HEK293 (cell line): ENCODE measurements around the gene COG8.
A peak's percentile ranks its signal among the peaks of the same experiment; 100 is the strongest.

ENCODE experiments used
- CTCF ChIA-PET: fragments of 350-600 bp; formaldehyde crosslinking; extraction: SDS; loops from one replicate; lab custom pipeline; 2021; ENCODE audit warnings: antibody characterized with exemption; lab: Yijun Ruan, JAX
- POLR2A ChIA-PET: fragments of 300-600 bp; formaldehyde crosslinking; extraction: SDS; loops from one replicate; lab custom pipeline; 2020; ENCODE audit warnings: antibody characterized with exemption, inconsistent platforms; lab: Yijun Ruan, JAX
- H3K27ac ChIP-seq: fragments of 200-500 bp; sonication (Bioruptor generic); 2 replicates; pipeline ENCODE4 v1.5.1; 2014; ENCODE audit warnings: low read depth, low read length, control low read depth, inconsistent platforms; ENCODE audit errors: extremely low read depth
- H3K36me3 ChIP-seq, 2 experiments: fragments of 200-500 bp in 1 of 2; sonication (Bioruptor generic) in 1 of 2; 1 replicate in 1 of 2; 2 replicates in 1 of 2; pipeline ENCODE4 v1.5.1; 2014 to 2017; ENCODE audit warnings: inconsistent platforms in 2 of 2, low read length in 2 of 2; ENCODE audit not compliant: control insufficient read depth in 2 of 2, insufficient read depth in 1 of 2
- H3K4me1 ChIP-seq: fragments of 200-500 bp; sonication (Bioruptor generic); 2 replicates; pipeline ENCODE4 v1.5.1; 2014; ENCODE audit warnings: mild to moderate bottlenecking, low read length, inconsistent platforms; ENCODE audit not compliant: control insufficient read depth, insufficient read depth
- H3K4me3 ChIP-seq: 2 replicates; pipeline ENCODE4 v1.5.1; 2011; ENCODE audit warnings: low read depth, mild to moderate bottlenecking, control low read depth, low read length, moderate library complexity
- H3K9me3 ChIP-seq: fragments of 200-500 bp; sonication (Bioruptor generic); 2 replicates; pipeline ENCODE4 v1.5.1; 2014; ENCODE audit warnings: low read depth, low read length, inconsistent platforms; ENCODE audit not compliant: control insufficient read depth, insufficient read depth
- BCL11A ChIP-seq: fragments of 450-650 bp; formaldehyde crosslinking; IDR thresholded peaks from 2 replicates; pipeline ENCODE4 v1.5.1; 2016; ENCODE audit warnings: low read depth, missing biosample characterization, missing genetic modification characterization
- KLF1 ChIP-seq: fragments of 450-650 bp; formaldehyde crosslinking; IDR thresholded peaks from 2 replicates; pipeline ENCODE4 v1.5.1; 2016; ENCODE audit warnings: missing biosample characterization, missing genetic modification characterization
- KLF9 ChIP-seq: fragments of 450-650 bp; formaldehyde crosslinking; IDR thresholded peaks from 2 replicates; pipeline ENCODE4 v1.5.1; 2016; ENCODE audit warnings: missing biosample characterization, missing genetic modification characterization, low read depth
- PRDM1 ChIP-seq: fragments of 450-650 bp; formaldehyde crosslinking; IDR thresholded peaks from 2 replicates; pipeline ENCODE4; 2016; ENCODE audit warnings: missing biosample characterization, missing genetic modification characterization
- REPIN1 ChIP-seq: fragments of 450-650 bp; formaldehyde crosslinking; IDR thresholded peaks from 2 replicates; pipeline ENCODE4 v1.5.1; 2017; ENCODE audit warnings: missing biosample characterization, missing genetic modification characterization, low read depth
- TCF7L2 ChIP-seq: IDR thresholded peaks from 2 replicates; pipeline ENCODE4 v1.6.1; 2011; ENCODE audit warnings: low read depth, mild to moderate bottlenecking, inconsistent platforms, low read length, moderate library complexity, borderline replicate concordance
- WT1 ChIP-seq: fragments of 450-650 bp; formaldehyde crosslinking; IDR thresholded peaks from 2 replicates; pipeline ENCODE4 v1.5.1; 2016; ENCODE audit warnings: missing biosample characterization, missing genetic modification characterization
- YY1 ChIP-seq: fragments of 450-650 bp; formaldehyde crosslinking; IDR thresholded peaks from 2 replicates; pipeline ENCODE4 v1.5.1; 2018; ENCODE audit warnings: missing biosample characterization, missing genetic modification characterization
- ZFHX2 ChIP-seq: fragments of 450-650 bp; formaldehyde crosslinking; conservative IDR thresholded peaks from 2 replicates; pipeline ENCODE4 v1.5.1; 2016; ENCODE audit warnings: missing biosample characterization, missing genetic modification characterization
- ZIC2 ChIP-seq: fragments of 450-650 bp; formaldehyde crosslinking; IDR thresholded peaks from 2 replicates; pipeline ENCODE4 v1.5.1; 2016; ENCODE audit warnings: missing biosample characterization, missing genetic modification characterization
- ZNF121 ChIP-seq: fragments of 450-650 bp; formaldehyde crosslinking; IDR thresholded peaks from 2 replicates; pipeline ENCODE4 v1.5.1; 2016; ENCODE audit warnings: missing biosample characterization, missing genetic modification characterization
- ZNF169 ChIP-seq: fragments of 450-650 bp; formaldehyde crosslinking; IDR thresholded peaks from 2 replicates; pipeline ENCODE4 v1.5.1; 2016; ENCODE audit warnings: missing biosample characterization, missing genetic modification characterization
- ZNF175 ChIP-seq: fragments of 450-650 bp; formaldehyde crosslinking; IDR thresholded peaks from 2 replicates; pipeline ENCODE4 v1.5.1; 2016; ENCODE audit warnings: missing biosample characterization, missing genetic modification characterization
- ZNF311 ChIP-seq: fragments of 450-650 bp; formaldehyde crosslinking; IDR thresholded peaks from 2 replicates; pipeline ENCODE4 v1.5.1; 2017; ENCODE audit warnings: missing biosample characterization, missing genetic modification characterization, borderline replicate concordance
- ZNF335 ChIP-seq: fragments of 450-650 bp; formaldehyde crosslinking; conservative IDR thresholded peaks from 2 replicates; pipeline ENCODE4 v1.5.1; 2016; ENCODE audit warnings: missing biosample characterization, missing genetic modification characterization
- ZNF488 ChIP-seq: fragments of 450-650 bp; formaldehyde crosslinking; IDR thresholded peaks from 2 replicates; pipeline ENCODE4 v1.5.1; 2016; ENCODE audit warnings: missing biosample characterization, missing genetic modification characterization
- ZNF843 ChIP-seq: fragments of 450-650 bp; formaldehyde crosslinking; IDR thresholded peaks from 2 replicates; pipeline ENCODE4 v1.5.1; 2016; ENCODE audit warnings: missing biosample characterization, missing genetic modification characterization
- TF ChIP-seq, protein P1 (sequence below): fragments of 450-650 bp; formaldehyde crosslinking; IDR thresholded peaks from 2 replicates; pipeline ENCODE4 v1.5.1; 2016; ENCODE audit warnings: missing biosample characterization, missing genetic modification characterization
- TF ChIP-seq, protein P2 (sequence below): fragments of 450-650 bp; formaldehyde crosslinking; IDR thresholded peaks from 2 replicates; pipeline ENCODE4 v1.5.0; 2017; ENCODE audit warnings: missing biosample characterization, missing genetic modification characterization, borderline replicate concordance
- TF ChIP-seq, protein P3 (sequence below): fragments of 450-650 bp; formaldehyde crosslinking; IDR thresholded peaks from 2 replicates; pipeline ENCODE4 v1.5.1; 2016; ENCODE audit warnings: missing biosample characterization, missing genetic modification characterization

COG8 gene

GRCh38 chr16:69328854-69329316 lies 10.5 kb downstream of the COG8 start (continued):
- no peak for TF ChIP-seq WT1
- TF ChIP-seq ZFHX2 (tag by site-specific recombination) = peak; percentile 39; the same call in 1 of the 2 replicates
- TF ChIP-seq, protein P1, sequence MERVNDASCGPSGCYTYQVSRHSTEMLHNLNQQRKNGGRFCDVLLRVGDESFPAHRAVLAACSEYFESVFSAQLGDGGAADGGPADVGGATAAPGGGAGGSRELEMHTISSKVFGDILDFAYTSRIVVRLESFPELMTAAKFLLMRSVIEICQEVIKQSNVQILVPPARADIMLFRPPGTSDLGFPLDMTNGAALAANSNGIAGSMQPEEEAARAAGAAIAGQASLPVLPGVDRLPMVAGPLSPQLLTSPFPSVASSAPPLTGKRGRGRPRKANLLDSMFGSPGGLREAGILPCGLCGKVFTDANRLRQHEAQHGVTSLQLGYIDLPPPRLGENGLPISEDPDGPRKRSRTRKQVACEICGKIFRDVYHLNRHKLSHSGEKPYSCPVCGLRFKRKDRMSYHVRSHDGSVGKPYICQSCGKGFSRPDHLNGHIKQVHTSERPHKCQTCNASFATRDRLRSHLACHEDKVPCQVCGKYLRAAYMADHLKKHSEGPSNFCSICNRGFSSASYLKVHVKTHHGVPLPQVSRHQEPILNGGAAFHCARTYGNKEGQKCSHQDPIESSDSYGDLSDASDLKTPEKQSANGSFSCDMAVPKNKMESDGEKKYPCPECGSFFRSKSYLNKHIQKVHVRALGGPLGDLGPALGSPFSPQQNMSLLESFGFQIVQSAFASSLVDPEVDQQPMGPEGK (tag by site-specific recombination) = no peak
- no peak for TF ChIP-seq ZNF311 (tag by site-specific recombination)
- no peak for TF ChIP-seq TCF7L2
- peak; percentile 89 for TF ChIP-seq ZNF335 (tag by site-specific recombination)
- peak; percentile 11; the same call in 1 of the 2 replicates for TF ChIP-seq KLF9 (tag by site-specific recombination)
- TF ChIP-seq ZNF843 (tag by site-specific recombination) = no peak
- TF ChIP-seq ZIC2 (tag by site-specific recombination) = peak; percentile 66
- 0 out of 2 replicates have a peak, but pooled peaks have one; percentile 22 for TF ChIP-seq PRDM1 (tag by site-specific recombination)
- TF ChIP-seq YY1 (tag by site-specific recombination) = 0 out of 2 replicates have a peak, but pooled peaks have one; percentile 8
- no peak for TF ChIP-seq BCL11A (tag by site-specific recombination)
- TF ChIP-seq ZNF488 = no peak

- CTCF ChIA-PET = interaction anchor here (0.6 kb wide), 1 partner anchor 178 kb away, joined by 3 read pairs; no protein-coding TSS in a partner anchor
- H3K27ac ChIP-seq = peak overlapping the region; percentile 50; the same call in 1 of the 2 replicates
- peaks cover 22 to 77% of the 10 kb centered on the region in 2 experiments; a peak in 2 of 3 replicates for H3K36me3 ChIP-seq
Measured at GRCh38 chr16:69327585-69328310, 11.6 kb downstream of the COG8 start.

More at GRCh38 chr16:69327585-69328310, 11.6 kb downstream of the COG8 start:
- peaks cover 8% of the 10 kb centered on the region for H3K4me1 ChIP-seq
- no peak for TF ChIP-seq REPIN1
- TF ChIP-seq, protein P2, sequence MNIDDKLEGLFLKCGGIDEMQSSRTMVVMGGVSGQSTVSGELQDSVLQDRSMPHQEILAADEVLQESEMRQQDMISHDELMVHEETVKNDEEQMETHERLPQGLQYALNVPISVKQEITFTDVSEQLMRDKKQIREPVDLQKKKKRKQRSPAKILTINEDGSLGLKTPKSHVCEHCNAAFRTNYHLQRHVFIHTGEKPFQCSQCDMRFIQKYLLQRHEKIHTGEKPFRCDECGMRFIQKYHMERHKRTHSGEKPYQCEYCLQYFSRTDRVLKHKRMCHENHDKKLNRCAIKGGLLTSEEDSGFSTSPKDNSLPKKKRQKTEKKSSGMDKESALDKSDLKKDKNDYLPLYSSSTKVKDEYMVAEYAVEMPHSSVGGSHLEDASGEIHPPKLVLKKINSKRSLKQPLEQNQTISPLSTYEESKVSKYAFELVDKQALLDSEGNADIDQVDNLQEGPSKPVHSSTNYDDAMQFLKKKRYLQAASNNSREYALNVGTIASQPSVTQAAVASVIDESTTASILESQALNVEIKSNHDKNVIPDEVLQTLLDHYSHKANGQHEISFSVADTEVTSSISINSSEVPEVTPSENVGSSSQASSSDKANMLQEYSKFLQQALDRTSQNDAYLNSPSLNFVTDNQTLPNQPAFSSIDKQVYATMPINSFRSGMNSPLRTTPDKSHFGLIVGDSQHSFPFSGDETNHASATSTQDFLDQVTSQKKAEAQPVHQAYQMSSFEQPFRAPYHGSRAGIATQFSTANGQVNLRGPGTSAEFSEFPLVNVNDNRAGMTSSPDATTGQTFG (tag by site-specific recombination) = no peak
- TF ChIP-seq KLF1 (tag by site-specific recombination) = 0 out of 2 replicates have a peak, but pooled peaks have one; percentile 22
- no peak for TF ChIP-seq ZNF175 (tag by site-specific recombination)
- TF ChIP-seq, protein P3, sequence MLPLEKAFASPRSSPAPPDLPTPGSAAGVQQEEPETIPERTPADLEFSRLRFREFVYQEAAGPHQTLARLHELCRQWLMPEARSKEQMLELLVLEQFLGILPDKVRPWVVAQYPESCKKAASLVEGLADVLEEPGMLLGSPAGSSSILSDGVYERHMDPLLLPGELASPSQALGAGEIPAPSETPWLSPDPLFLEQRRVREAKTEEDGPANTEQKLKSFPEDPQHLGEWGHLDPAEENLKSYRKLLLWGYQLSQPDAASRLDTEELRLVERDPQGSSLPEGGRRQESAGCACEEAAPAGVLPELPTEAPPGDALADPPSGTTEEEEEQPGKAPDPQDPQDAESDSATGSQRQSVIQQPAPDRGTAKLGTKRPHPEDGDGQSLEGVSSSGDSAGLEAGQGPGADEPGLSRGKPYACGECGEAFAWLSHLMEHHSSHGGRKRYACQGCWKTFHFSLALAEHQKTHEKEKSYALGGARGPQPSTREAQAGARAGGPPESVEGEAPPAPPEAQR (tag by site-specific recombination) = no peak
- TF ChIP-seq ZNF169 (tag by site-specific recombination) = no peak
- TF ChIP-seq ZNF121 (tag by site-specific recombination) = peak; percentile 93
- POLR2A ChIA-PET = interaction anchor here (0.7 to 4.9 kb wide), 3 partner anchors 10 to 16 kb away, joined by 3 to 27 read pairs (median 8); partner anchors contain the start of genes COG8 and NIP7
- H3K4me3 ChIP-seq = no peak overlapping the region; the same call in 1 of the 2 replicates
- no peaks in the 10 kb centered on the region for H3K9me3 ChIP-seq
